Small intestine (tissue), 7 donors: ENCODE results near the gene ALG6. TPM values are rescaled to one million over a fixed set of nuclear protein-coding genes. Genes with fewer than 3 reads are reported as not detected.

ENCODE experiments used
- DNase-seq, 2 donors: peaks; one replicate each; pipeline versions ENCODE4 v3.0.0 to v3.0.0-alpha.2; 2013
- FAIRE-seq: peaks from 2 replicates; lab custom pipeline; 2012; peaks lifted over from hg19 to GRCh38; lab: Jason Lieb, UNC
- H3K27ac ChIP-seq, 3 donors: one replicate each; pipeline ENCODE4 v1.5.1; 2013; ENCODE audit warnings: low read length in 2 of 3, mild to moderate bottlenecking in 2 of 3, control low read depth in 1 of 3, inconsistent platforms in 1 of 3, low read depth in 1 of 3, moderate library complexity in 1 of 3
- H3K27me3 ChIP-seq, 3 donors: one replicate each; pipeline ENCODE4 v1.6.1; 2013; ENCODE audit warnings: low read length in 3 of 3, inconsistent platforms in 1 of 3; ENCODE audit not compliant: control insufficient read depth in 3 of 3, insufficient read depth in 3 of 3
- H3K36me3 ChIP-seq, 3 donors: one replicate each; pipeline ENCODE4 v1.6.1; 2013; ENCODE audit warnings: low read length in 3 of 3, inconsistent platforms in 1 of 3, low read depth in 1 of 3, mild to moderate bottlenecking in 1 of 3, moderate library complexity in 1 of 3; ENCODE audit not compliant: control insufficient read depth in 3 of 3, insufficient read depth in 2 of 3
- H3K4me1 ChIP-seq, 3 donors: one replicate each; pipeline ENCODE4 v1.6.1; 2013; ENCODE audit warnings: low read length in 2 of 3, inconsistent platforms in 1 of 3, low read depth in 1 of 3, mild to moderate bottlenecking in 1 of 3, moderate library complexity in 1 of 3; ENCODE audit not compliant: control insufficient read depth in 3 of 3, insufficient read depth in 2 of 3
- H3K4me3 ChIP-seq, 3 donors: one replicate each; pipeline ENCODE4 v1.5.1; 2013; ENCODE audit warnings: low read length in 3 of 3, control low read depth in 1 of 3, inconsistent platforms in 1 of 3, low read depth in 1 of 3, mild to moderate bottlenecking in 1 of 3, moderate library complexity in 1 of 3
- H3K9me3 ChIP-seq, 2 donors: one replicate each; pipeline ENCODE4 v1.6.1; 2013; ENCODE audit warnings: low read depth in 1 of 2, low read length in 1 of 2; ENCODE audit not compliant: control insufficient read depth in 2 of 2, insufficient read depth in 1 of 2
- WGBS, 3 donors: extraction: QIAGEN DNeasy Blood & Tissue Kit; methylation state at CpG; one replicate each; pipeline ENCODE4 v1.1.7; 2013; 5-methylcytosine and 5-hydroxymethylcytosine counted together
- polyA plus RNA-seq, 4 donors: library from polyadenylated mRNA; stranded (reverse) in 3 of 4; unstranded in 1 of 4; fragments of 200-250 nt in 3 of 4; fragments of 120-200 nt in 1 of 4; gene quantifications; one replicate each; pipeline versions ENCODE4 v1.2.1 to v1.2.3, GENCODE V29; 2013
- donor health status: healthy with polysubstance abuse.
- donor health status: control.
- donor health status: control.
- donor health status: Bipolar disorder and iron deficiency.
- donor health status: healthy.

Gene ALG6
- polyA plus RNA-seq, 4 donors: 5.9 to 19.4 (median 11.3) TPM

DNA sequence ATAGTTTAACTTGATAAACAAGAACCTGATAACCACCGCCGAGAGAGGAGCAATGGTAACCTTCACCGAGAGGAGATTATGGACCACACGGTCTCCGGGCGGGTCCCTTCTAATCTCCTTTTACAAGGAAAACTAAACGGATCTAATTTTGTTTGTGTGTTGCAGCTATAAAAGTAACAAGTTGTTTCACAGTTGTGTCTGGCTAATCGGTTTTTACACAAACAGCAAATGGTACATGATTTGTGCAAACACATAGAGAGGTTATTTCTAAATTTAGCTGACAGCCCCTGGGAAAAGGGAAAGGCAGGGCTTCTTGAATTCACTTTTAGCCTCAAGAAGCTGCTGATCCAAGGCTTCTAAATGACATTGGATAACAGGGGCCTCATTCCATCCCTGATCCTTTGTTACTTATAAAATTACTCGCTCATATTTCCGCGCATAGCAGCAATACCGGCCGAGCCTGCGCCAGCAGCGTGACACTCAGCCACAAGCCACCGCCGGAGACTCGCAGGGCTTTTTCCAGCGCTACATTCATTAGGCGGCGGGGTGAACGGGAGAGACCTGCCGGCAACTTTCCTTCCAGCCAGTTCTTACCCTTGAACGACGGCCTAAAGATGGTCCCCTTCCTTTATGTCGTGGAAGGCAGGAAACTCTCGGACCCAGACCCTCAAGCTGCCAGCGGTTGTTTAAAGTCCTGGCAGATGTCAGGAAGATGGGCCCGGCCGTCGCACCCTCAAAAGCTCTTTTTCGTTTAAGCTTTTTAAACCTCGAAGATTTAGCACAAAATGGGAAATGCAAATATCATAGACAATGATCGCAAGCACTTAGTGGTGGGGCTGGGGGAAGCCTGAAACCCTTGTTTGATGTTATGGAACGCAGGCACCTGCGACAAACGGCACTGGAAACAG, 40.7 kb upstream of the ALG6 start:
- peaks cover 2 to 17% (median 2%) of the 10 kb centered on the region in 3 donors for H3K4me1 ChIP-seq

DNA sequence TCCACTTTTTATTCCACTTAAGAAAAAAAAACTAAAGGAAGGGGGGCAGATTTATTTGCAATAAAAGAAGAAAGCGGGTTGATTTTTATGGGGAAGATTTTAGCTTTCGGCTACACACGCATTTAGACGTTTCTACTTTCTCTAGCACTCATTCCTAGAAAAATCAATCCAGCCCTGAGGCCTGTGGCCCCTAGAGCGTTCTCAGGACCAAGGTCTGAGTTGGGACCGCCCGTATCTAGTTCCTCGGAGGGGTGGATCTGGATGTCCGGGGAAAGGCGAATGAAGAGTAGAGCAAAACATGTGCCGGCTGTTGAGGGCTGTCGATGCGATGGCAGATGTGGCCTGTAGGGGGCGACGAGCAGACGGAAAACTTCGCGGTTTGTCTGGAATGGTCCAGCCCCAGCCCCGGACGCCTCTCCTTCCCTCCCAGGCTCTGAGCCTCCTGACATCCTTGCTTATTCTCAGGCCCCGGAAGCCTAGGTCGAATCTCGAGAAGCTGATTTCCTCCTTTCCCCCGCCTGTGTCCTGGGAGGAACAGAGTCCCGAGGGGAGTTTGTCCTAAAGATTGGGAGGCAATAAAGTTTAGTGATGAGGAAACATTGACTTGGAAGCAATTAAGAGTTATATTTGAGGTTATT, 39.9 kb upstream of the ALG6 start:
- no peak for FAIRE-seq

More for the DNA sequence above, 40.7 kb upstream of the ALG6 start:
- Histone ChIP-seq H3K36me3 (no peaks in the 10 kb centered on the region), H3K4me3 (no peak overlapping the region), H3K27me3 (peaks cover 11 to 85% (median 58%) of the 10 kb centered on the region in 3 donors), H3K9me3 (peaks cover 0 to 3% of the 10 kb centered on the region in 2 donors), H3K27ac (no peak overlapping the region)
- FAIRE-seq: no peak
- DNase-seq: peak in 1 of 2 donors; percentile 41
- 7 to 10% (median 9%) methylated on average over 37 of the region's 37 CpGs for WGBS, 3 donors

DNA sequence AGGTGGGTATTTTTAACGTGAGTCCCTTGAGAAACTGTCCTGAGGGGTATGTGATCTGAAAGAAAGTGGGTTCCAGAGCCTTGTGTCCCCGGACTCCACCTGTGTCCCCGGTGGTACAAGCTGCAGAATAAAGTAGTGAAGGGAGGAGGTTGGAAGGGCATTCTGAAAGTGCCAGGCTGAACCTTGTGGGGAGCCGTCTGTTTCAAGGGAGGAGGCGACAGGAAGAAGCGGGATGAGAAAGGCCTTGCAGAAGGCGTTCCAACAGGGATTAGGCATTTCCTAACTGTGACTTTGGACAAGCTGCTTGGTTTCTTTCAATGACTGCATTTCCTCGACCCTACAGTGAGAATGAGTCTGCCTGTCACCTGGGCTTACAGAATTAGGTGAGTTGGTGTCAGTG, 39.3 kb upstream of the ALG6 start:
- WGBS, 3 donors: 42 to 57% (median 55%) methylated on average over 8 of the region's 8 CpGs
- H3K36me3 ChIP-seq: no peaks in the 10 kb centered on the region
- FAIRE-seq (no peak), DNase-seq (no peak)
- H3K27me3 ChIP-seq: peaks cover 5 to 75% (median 53%) of the 10 kb centered on the region in 3 donors
- no peak overlapping the region for H3K27ac ChIP-seq
- peaks cover 0 to 15% (median 2%) of the 10 kb centered on the region in 3 donors for H3K4me1 ChIP-seq
- peaks cover 0 to 3% of the 10 kb centered on the region in 2 donors for H3K9me3 ChIP-seq
- no peak overlapping the region for H3K4me3 ChIP-seq

More for the DNA sequence above, 39.9 kb upstream of the ALG6 start:
- Histone ChIP-seq H3K9me3 (peaks cover 0 to 3% of the 10 kb centered on the region in 2 donors), H3K36me3 (no peaks in the 10 kb centered on the region), H3K4me1 (peaks cover 2 to 17% (median 2%) of the 10 kb centered on the region in 3 donors), H3K27ac (no peak overlapping the region), H3K4me3 (no peak overlapping the region), H3K27me3 (peaks cover 11 to 79% (median 54%) of the 10 kb centered on the region in 3 donors)
- DNase-seq: peak; percentile 56 to 83
- WGBS, 3 donors: 5 to 7% (median 6%) methylated on average over 25 of the region's 25 CpGs

DNA sequence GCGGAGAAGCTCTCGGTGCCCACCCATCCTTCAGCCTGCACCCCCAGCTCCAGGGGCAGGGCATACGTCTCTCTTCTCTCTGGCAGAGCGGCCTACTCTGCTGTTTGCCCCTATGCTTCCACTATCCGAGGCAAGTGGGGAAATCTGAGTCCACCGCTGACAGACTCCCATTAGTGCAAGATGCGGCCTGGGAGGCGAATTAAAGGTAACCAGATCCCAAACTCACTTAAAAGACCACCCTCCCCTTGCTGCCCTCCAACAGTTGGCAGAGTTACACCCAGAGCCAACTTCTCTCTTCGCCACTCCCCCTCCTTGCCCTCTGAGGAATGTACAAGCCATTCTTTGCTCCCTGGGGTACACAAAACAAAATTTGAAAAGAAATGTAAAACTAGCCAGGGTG, 38.6 kb upstream of the ALG6 start:
- 77 to 81% (median 80%) methylated on average over 9 of the region's 9 CpGs for WGBS, 3 donors
- no peaks in the 10 kb centered on the region for H3K36me3 ChIP-seq
- FAIRE-seq (no peak), DNase-seq (no peak)
- peaks cover 0 to 3% of the 10 kb centered on the region in 2 donors for H3K9me3 ChIP-seq
- no peak overlapping the region for H3K4me3 ChIP-seq
- no peak overlapping the region for H3K27ac ChIP-seq
- peaks cover 5 to 76% (median 52%) of the 10 kb centered on the region in 3 donors for H3K27me3 ChIP-seq
- peaks cover 0 to 15% (median 2%) of the 10 kb centered on the region in 3 donors for H3K4me1 ChIP-seq

DNA sequence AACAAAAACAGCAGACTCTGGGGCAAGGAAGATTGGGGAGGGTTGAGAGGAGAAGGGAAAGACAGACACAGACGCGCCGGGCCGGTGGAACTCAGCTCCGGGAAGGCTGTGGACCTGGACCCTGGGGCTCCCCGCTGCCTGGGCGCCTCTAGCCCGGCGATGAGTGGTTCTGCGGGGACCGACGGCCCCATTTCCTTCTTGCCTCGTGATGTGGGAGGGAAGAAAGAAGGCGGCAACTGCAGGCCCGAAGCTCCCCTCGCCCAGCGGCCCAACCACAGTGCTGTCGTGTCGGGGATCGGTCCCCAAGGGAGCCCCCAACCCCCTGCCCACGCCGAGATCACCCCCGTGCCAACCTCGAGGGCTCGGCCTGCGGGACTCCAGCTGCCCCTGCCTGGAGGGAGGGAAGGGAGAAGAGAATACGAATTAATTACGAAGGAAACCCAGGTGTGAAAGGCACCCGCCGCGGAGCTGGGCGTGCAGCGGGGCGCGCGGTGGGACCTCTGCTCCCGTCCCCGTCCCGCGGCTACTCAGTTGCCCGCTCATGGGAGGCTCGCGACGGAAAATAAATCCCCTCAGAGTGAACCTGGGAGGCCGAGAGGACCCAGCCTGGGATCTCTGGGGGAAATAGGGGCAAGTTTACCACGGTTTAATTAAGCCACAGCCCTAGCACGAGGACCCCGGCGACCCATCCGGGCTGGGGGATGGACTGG, 37.7 kb upstream of the ALG6 start:
- DNase-seq (peak in 1 of 2 donors; percentile 48), FAIRE-seq (no peak)
- 3 to 5% (median 5%) methylated on average over 43 to 50 of the region's 50 CpGs for WGBS, 3 donors
- Histone ChIP-seq H3K9me3 (peaks cover 0 to 3% of the 10 kb centered on the region in 2 donors), H3K27ac (no peak overlapping the region), H3K4me3 (no peak overlapping the region), H3K4me1 (peaks cover 0 to 11% (median 2%) of the 10 kb centered on the region in 3 donors), H3K36me3 (no peaks in the 10 kb centered on the region), H3K27me3 (peaks cover 0 to 72% (median 46%) of the 10 kb centered on the region in 3 donors)

DNA sequence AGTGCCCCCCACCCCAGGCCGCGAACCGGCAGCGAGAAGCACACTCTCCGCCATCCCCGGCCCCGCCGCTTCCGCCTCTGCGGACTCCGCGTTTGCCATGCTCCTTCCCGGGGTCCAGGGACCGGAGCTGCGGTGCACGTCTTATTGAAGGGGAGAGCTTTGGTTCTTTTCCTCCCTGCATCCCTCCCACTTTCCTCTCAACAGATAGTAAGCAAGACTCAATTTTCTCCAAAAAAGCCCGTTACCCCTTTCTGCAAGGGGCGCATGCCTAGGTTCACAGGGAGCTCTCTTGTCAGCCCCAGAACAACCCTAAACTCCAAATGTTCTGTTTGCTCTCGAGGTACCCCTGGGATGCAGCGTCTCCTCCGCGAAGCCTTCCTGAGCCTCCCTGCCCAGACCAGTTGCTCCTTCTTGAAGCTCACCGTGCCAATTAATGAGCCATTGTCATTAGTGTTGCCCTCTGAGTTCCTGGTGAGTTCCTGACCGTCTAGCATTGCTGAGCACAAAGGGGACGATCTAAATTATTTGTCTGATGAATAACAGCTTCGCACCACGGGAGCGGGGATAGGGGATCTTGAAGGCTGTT, 37.0 kb upstream of the ALG6 start:
- DNase-seq (no peak), FAIRE-seq (no peak)
- H3K9me3 ChIP-seq: peaks cover 0 to 3% of the 10 kb centered on the region in 2 donors
- H3K36me3 ChIP-seq: no peaks in the 10 kb centered on the region
- peaks cover 0 to 73% (median 46%) of the 10 kb centered on the region in 3 donors for H3K27me3 ChIP-seq
- no peak overlapping the region for H3K27ac ChIP-seq
- no peak overlapping the region for H3K4me3 ChIP-seq
- 5 to 10% (median 9%) methylated on average over 26 to 28 of the region's 28 CpGs for WGBS, 3 donors
- H3K4me1 ChIP-seq: peaks cover 0 to 11% (median 2%) of the 10 kb centered on the region in 3 donors

DNA sequence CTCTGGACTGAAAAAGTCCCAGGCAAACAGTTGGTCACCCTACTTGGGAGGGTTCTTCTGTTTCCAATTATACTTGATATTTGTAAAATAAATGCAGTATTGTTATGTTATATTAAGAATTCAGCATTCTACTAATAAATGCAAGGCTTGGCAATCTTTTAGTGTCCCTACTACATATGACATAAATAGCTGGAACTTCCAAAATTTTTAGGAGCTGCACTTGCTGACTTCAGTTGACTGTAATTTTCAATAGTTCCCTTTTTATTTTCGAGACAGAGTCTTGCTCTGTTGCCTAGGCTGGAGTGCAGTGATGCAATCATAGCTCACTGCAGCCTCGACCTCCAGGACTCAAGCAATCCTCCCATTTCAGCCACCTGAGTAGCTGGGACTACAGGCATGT, 25.0 kb upstream of the ALG6 start:
- H3K36me3 ChIP-seq: no peaks in the 10 kb centered on the region
- H3K4me1 ChIP-seq: no peaks in the 10 kb centered on the region
- no peak overlapping the region for H3K4me3 ChIP-seq
- H3K27ac ChIP-seq: no peak overlapping the region
- 30 to 57% (median 48%) methylated on average over 2 of the region's 2 CpGs for WGBS, 3 donors
- FAIRE-seq (no peak), DNase-seq (no peak)
- H3K27me3 ChIP-seq: peaks cover 0 to 13% (median 5%) of the 10 kb centered on the region in 3 donors
- no peaks in the 10 kb centered on the region for H3K9me3 ChIP-seq
